HepG2 (cell line): ENCODE results near the gene DLX1. TPM values are rescaled to one million over a fixed set of nuclear protein-coding genes. Genes with fewer than 3 reads are reported as not detected.

Experiments
- CEBPB ChIP-seq: IDR thresholded peaks from 2 replicates; pipeline ENCODE4 v1.6.1; 2011; ENCODE audit warnings: low read depth, low read length, improper control_type of control experiment, borderline replicate concordance
- FOXK1 ChIP-seq: sonication (generic); formaldehyde crosslinking; IDR thresholded peaks from 2 replicates; pipeline ENCODE4 v1.4.0; 2020; ENCODE audit warnings: low read depth, missing genetic modification reagents, borderline replicate concordance
- HHEX ChIP-seq: IDR thresholded peaks from 2 replicates; pipeline ENCODE4 v1.6.1; 2016; ENCODE audit warnings: control low read depth
- HMG20B ChIP-seq: conservative IDR thresholded peaks from 2 replicates; pipeline ENCODE4 v1.6.1; 2016; ENCODE audit warnings: missing genetic modification reagents, missing compliant biosample characterization
- HOXD1 ChIP-seq: sonication (generic); formaldehyde crosslinking; IDR thresholded peaks from 2 replicates; pipeline ENCODE4 v1.5.0; 2020; ENCODE audit warnings: missing genetic modification reagents
- MIXL1 ChIP-seq: IDR thresholded peaks from 2 replicates; pipeline ENCODE4 v1.6.1; 2016
- MTERF4 ChIP-seq: sonication (generic); formaldehyde crosslinking; IDR thresholded peaks from 2 replicates; pipeline ENCODE4 v1.8.0; 2023; ENCODE audit warnings: mild to moderate bottlenecking, missing genetic modification reagents
- NR2F2 ChIP-seq: IDR thresholded peaks from 2 replicates; pipeline ENCODE4 v1.6.1; 2012; ENCODE audit warnings: low read depth, inconsistent platforms, borderline replicate concordance
- NR2F6 ChIP-seq, 2 experiments: IDR thresholded peaks; 2 replicates each; pipeline ENCODE4 v1.6.1; 2016; ENCODE audit warnings: antibody characterized with exemption in 1 of 2, mild to moderate bottlenecking in 1 of 2
- YEATS4 ChIP-seq: sonication (generic); formaldehyde crosslinking; IDR thresholded peaks from 2 replicates; pipeline ENCODE4 v1.4.0; 2020; ENCODE audit warnings: missing genetic modification reagents, borderline replicate concordance
- ZNF407 ChIP-seq: sonication (generic); formaldehyde crosslinking; IDR thresholded peaks from one replicate; pipeline ENCODE4 v1.5.1; 2020; ENCODE audit warnings: mild to moderate bottlenecking, missing genetic modification reagents; ENCODE audit errors: not compliant biosample characterization
- ZNF670 ChIP-seq: sonication (generic); formaldehyde crosslinking; IDR thresholded peaks from 2 replicates; pipeline ENCODE4 v1.8.0; 2022; ENCODE audit warnings: mild to moderate bottlenecking, missing genetic modification reagents, borderline replicate concordance
- ZNF674 ChIP-seq: sonication (generic); formaldehyde crosslinking; IDR thresholded peaks from 2 replicates; pipeline ENCODE4 v1.5.0; 2020; ENCODE audit warnings: low read depth, mild to moderate bottlenecking, missing genetic modification reagents
- ZNF770 ChIP-seq: sonication (generic); formaldehyde crosslinking; IDR thresholded peaks from 2 replicates; pipeline ENCODE4 v1.5.0; 2020; ENCODE audit warnings: mild to moderate bottlenecking, missing genetic modification reagents
- ZSCAN30 ChIP-seq: sonication (generic); formaldehyde crosslinking; IDR thresholded peaks from 2 replicates; pipeline ENCODE4 v1.5.0; 2020; ENCODE audit warnings: mild to moderate bottlenecking, missing genetic modification reagents
- ZSCAN31 ChIP-seq: sonication (generic); formaldehyde crosslinking; IDR thresholded peaks from 2 replicates; pipeline ENCODE4 v1.5.0; 2020; ENCODE audit warnings: low read depth, mild to moderate bottlenecking, missing genetic modification reagents
- polyA plus RNA-seq, 8 experiments: library from polyadenylated mRNA; depleted of rRNA in 3 of 8; stranded (reverse) in 7 of 8; unstranded in 1 of 8; fragments of >200 nt; fragmentation: Illumina TruSeq in 4 of 8; extraction: Trizol in 4 of 8; gene quantifications; 2 replicates each; pipeline versions ENCODE4 v1.2.1 to v1.2.3, GENCODE V29; 2011 to 2016; ENCODE audit warnings: low read depth in 4 of 8, missing spikeins in 1 of 8, mixed read lengths in 1 of 8; ENCODE audit not compliant: insufficient read depth in 1 of 8
- total RNA-seq, 5 experiments: library from RNA; depleted of rRNA; stranded (reverse); fragments of >200 nt; fragmentation: Illumina TruSeq; extraction: Trizol; gene quantifications; 2 replicates each; pipeline ENCODE4 v1.2.3, GENCODE V29; 2016; ENCODE audit warnings: low read depth in 1 of 5

Gene DLX1
- total and polyA plus RNA-seq, 2 of the 13 experiments (the other 11 are each of a cell fraction or from before 2014, with no cell fraction given) = 0.18 to 0.86 TPM

- TF ChIP-seq ZNF407 (CRISPR knock-in tag) (no peak), ZSCAN30 (CRISPR knock-in tag) (no peak), NR2F6 (IDR thresholded peaks at IDR 0.05) (no peak), NR2F6 (CRISPR knock-in tag; IDR thresholded peaks at IDR 0.05) (no peak), ZNF770 (0 out of 2 replicates have a peak, but pooled peaks have one; percentile 49), ZSCAN31 (CRISPR knock-in tag) (peak; percentile 76), YEATS4 (no peak), NR2F2 (no peak), ZNF670 (CRISPR knock-in tag) (no peak), HMG20B (no peak), MIXL1 (CRISPR knock-in tag) (no peak), HOXD1 (no peak), HHEX (CRISPR knock-in tag) (no peak), ZNF674 (no peak), CEBPB (peak; percentile 97), FOXK1 (CRISPR knock-in tag) (no peak), MTERF4 (CRISPR knock-in tag) (peak; percentile 90)
These were observed 455 bp upstream of the DLX1 start (continued) for GRCh38 chr2:172084645-172085459.
